Parathyroid adenoma (tissue), 2 donors: ENCODE measurements around the gene UTF1.

Experiments used
- H2AFZ ChIP-seq: fragments of 300-600 bp; sonication (generic); one replicate; pipeline ENCODE4 v1.7.0; 2017; ENCODE audit warnings: antibody characterized with exemption, mild to moderate bottlenecking
- H3K27ac ChIP-seq: fragments of 300-600 bp; sonication (generic); one replicate; pipeline ENCODE4 v1.7.0; 2017
- H3K27me3 ChIP-seq: fragments of 300-600 bp; sonication (generic); one replicate; pipeline ENCODE4 v1.7.0; 2017; ENCODE audit warnings: low read length; ENCODE audit not compliant: control insufficient read depth, insufficient read depth
- H3K36me3 ChIP-seq: fragments of 300-600 bp; sonication (generic); one replicate; pipeline ENCODE4 v1.7.0; 2017; ENCODE audit warnings: low read length; ENCODE audit not compliant: control insufficient read depth, insufficient read depth
- H3K4me1 ChIP-seq: fragments of 300-600 bp; sonication (generic); one replicate; pipeline ENCODE4 v1.7.0; 2017; ENCODE audit warnings: control low read depth
- H3K4me2 ChIP-seq: fragments of 300-600 bp; sonication (generic); one replicate; pipeline ENCODE4 v1.7.0; 2017; ENCODE audit warnings: low read length
- H3K4me3 ChIP-seq: fragments of 300-600 bp; sonication (generic); one replicate; pipeline ENCODE4 v1.7.0; 2017; ENCODE audit warnings: low read depth, low read length
- H3K79me2 ChIP-seq: fragments of 300-600 bp; sonication (generic); one replicate; pipeline ENCODE4 v1.7.0; 2017; ENCODE audit warnings: control low read depth
- H3K9ac ChIP-seq: fragments of 300-600 bp; sonication (generic); one replicate; pipeline ENCODE4 v1.7.0; 2017; ENCODE audit warnings: mild to moderate bottlenecking
- H3K9me3 ChIP-seq: fragments of 300-600 bp; sonication (generic); one replicate; pipeline ENCODE4 v1.7.0; 2017; ENCODE audit warnings: low read length; ENCODE audit not compliant: control insufficient read depth
- TF ChIP-seq, protein P1 (sequence below): fragments of 300-600 bp; sonication (generic); IDR thresholded peaks from one replicate; pipeline ENCODE4 v1.7.0; 2017; ENCODE audit warnings: antibody characterized with exemption, mild to moderate bottlenecking
- donor health status: primary hyperparathyroidism.

Gene UTF1

DNA sequence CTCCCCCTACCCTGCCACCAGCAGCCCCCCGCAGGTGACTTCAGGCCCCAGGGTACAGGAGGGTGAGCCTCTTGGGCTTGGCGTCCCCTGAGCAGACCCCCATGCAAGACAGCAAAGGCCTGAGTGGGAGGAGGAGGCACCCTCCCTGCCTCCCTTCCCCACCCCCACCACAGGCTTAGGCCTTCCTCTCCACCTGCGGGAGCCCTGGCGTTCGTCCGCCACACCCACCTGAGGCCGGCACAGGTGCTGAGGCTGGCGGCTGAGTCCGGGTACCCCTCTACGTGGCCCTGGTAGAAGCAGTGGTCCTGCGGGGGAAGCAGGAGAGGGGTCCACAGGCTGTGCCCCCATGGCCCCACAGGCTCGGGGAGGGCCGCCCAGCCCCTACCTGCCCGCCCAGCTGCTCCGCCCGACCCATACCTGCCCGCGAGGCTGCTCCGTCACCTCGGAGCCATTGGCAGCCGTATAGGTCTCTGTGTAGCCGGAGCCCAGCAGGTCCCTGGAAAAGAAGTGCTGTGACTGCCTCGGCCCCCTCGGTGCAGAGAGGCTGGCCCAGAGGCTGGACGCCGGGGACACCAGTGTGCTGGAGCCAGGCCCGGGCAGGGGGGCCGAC, 43.6 kb downstream of the UTF1 start:
- TF ChIP-seq, protein P1, sequence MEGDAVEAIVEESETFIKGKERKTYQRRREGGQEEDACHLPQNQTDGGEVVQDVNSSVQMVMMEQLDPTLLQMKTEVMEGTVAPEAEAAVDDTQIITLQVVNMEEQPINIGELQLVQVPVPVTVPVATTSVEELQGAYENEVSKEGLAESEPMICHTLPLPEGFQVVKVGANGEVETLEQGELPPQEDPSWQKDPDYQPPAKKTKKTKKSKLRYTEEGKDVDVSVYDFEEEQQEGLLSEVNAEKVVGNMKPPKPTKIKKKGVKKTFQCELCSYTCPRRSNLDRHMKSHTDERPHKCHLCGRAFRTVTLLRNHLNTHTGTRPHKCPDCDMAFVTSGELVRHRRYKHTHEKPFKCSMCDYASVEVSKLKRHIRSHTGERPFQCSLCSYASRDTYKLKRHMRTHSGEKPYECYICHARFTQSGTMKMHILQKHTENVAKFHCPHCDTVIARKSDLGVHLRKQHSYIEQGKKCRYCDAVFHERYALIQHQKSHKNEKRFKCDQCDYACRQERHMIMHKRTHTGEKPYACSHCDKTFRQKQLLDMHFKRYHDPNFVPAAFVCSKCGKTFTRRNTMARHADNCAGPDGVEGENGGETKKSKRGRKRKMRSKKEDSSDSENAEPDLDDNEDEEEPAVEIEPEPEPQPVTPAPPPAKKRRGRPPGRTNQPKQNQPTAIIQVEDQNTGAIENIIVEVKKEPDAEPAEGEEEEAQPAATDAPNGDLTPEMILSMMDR, result no peak
- H3K4me1 ChIP-seq, result peaks cover 3% of the 10 kb centered on the region
- H3K27ac ChIP-seq, result no peak overlapping the region
- no peaks in the 10 kb centered on the region for H3K27me3 ChIP-seq
- no peaks in the 10 kb centered on the region for H3K36me3 ChIP-seq
- no peak overlapping the region for H3K4me2 ChIP-seq
- H3K79me2 ChIP-seq, result no peaks in the 10 kb centered on the region
- H3K9ac ChIP-seq, result no peak overlapping the region
- no peak overlapping the region for H3K4me3 ChIP-seq
- H3K9me3 ChIP-seq, result no peaks in the 10 kb centered on the region
- H2AFZ ChIP-seq, result no peak overlapping the region

GRCh38 chr10:133274751-133275683, 45.0 kb downstream of the UTF1 start:
- peaks cover 3% of the 10 kb centered on the region for H3K4me1 ChIP-seq
- no peak overlapping the region for H3K27ac ChIP-seq

DNA sequence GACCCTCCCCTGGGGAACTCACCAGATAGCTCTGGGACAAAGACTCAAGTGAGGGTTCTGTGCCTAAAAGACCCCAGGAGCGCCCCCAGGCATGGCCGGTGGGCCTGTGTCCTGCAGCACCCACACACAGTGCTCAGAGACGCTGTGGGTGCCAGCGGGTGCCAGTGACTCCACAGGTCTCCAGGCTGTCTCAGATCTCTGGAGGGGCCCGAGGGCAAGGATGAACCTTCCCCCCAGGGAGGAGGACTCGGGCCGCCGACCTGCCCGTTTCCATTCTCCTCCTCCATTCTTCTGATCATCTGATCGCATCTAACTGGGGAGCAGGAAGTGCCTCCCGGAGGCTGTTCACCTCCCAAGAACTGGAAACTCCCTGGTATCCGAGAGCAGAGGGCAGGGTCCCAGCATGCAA, 45.7 kb downstream of the UTF1 start:
- Histone ChIP-seq H3K27ac (no peak overlapping the region), H3K79me2 (no peaks in the 10 kb centered on the region), H3K27me3 (no peaks in the 10 kb centered on the region), H3K9ac (no peak overlapping the region), H3K4me3 (no peak overlapping the region), H2AFZ (no peak overlapping the region), H3K9me3 (no peaks in the 10 kb centered on the region), H3K36me3 (no peaks in the 10 kb centered on the region), H3K4me2 (no peak overlapping the region), H3K4me1 (peaks cover 3% of the 10 kb centered on the region)
- TF ChIP-seq, protein P1, result no peak

More at GRCh38 chr10:133274751-133275683, 45.0 kb downstream of the UTF1 start:
- no peak overlapping the region for H3K4me3 ChIP-seq
- H3K79me2 ChIP-seq, result no peaks in the 10 kb centered on the region
- TF ChIP-seq, protein P1, result no peak
- H3K27me3 ChIP-seq, result no peaks in the 10 kb centered on the region
- H2AFZ ChIP-seq, result no peak overlapping the region
- no peaks in the 10 kb centered on the region for H3K9me3 ChIP-seq
- no peak overlapping the region for H3K9ac ChIP-seq
- no peaks in the 10 kb centered on the region for H3K36me3 ChIP-seq
- no peak overlapping the region for H3K4me2 ChIP-seq

GRCh38 chr10:133276100-133276434, 46.0 kb downstream of the UTF1 start:
- Histone ChIP-seq H3K4me2 (no peak overlapping the region), H2AFZ (no peak overlapping the region), H3K9ac (no peak overlapping the region), H3K79me2 (no peaks in the 10 kb centered on the region), H3K27me3 (no peaks in the 10 kb centered on the region), H3K27ac (no peak overlapping the region), H3K4me1 (peaks cover 3% of the 10 kb centered on the region), H3K9me3 (no peaks in the 10 kb centered on the region), H3K36me3 (no peaks in the 10 kb centered on the region), H3K4me3 (no peak overlapping the region)
- TF ChIP-seq, protein P1, result no peak
